HL-60 (cell line): ENCODE measurements around the gene ATP7A.
"Not testable (repeated sequence)": the region's sequence is repeated elsewhere in the genome, so short reads cannot be mapped to it uniquely, and the experiment has no call there.

Experiments used
- DNase-seq, 2 experiments: peaks; one replicate each; pipeline ENCODE4 v3.0.0-alpha.2; 2010 to 2020; ENCODE audit warnings: low read depth in 1 of 2, low spot score in 1 of 2
- H3K27ac ChIP-seq: fragments of 250-450 bp; sonication (Bioruptor Pico); replicated peaks from 2 replicates; pipeline ENCODE4 v1.5.1; 2020; ENCODE audit warnings: mild to moderate bottlenecking, moderate library complexity
- H3K27me3 ChIP-seq: fragments of 250-450 bp; sonication (Bioruptor Pico); 2 replicates; pipeline ENCODE4 v1.5.1; 2021; ENCODE audit warnings: mild to moderate bottlenecking, moderate library complexity; ENCODE audit not compliant: insufficient read depth, poor library complexity, severe bottlenecking
- H3K4me3 ChIP-seq: replicated peaks from 2 replicates; pipeline ENCODE4 v1.5.1; 2011; ENCODE audit warnings: mild to moderate bottlenecking, control low read depth, low read length; ENCODE audit not compliant: insufficient read depth
- GABPA ChIP-seq: IDR thresholded peaks from 2 replicates; pipeline ENCODE4 v1.6.1; 2012; ENCODE audit warnings: low read depth
- POLR2AphosphoS5 ChIP-seq: IDR thresholded peaks from 2 replicates; pipeline ENCODE4 v1.6.1; 2012; ENCODE audit warnings: low read depth
- REST ChIP-seq: IDR thresholded peaks from 2 replicates; pipeline ENCODE4 v1.6.1; 2012; ENCODE audit warnings: low read depth; ENCODE audit not compliant: insufficient replicate concordance
- SPI1 ChIP-seq: IDR thresholded peaks from 2 replicates; pipeline ENCODE4 v1.6.1; 2012; ENCODE audit warnings: low read depth, mild to moderate bottlenecking, borderline replicate concordance
- TF ChIP-seq, protein P1 (sequence below): IDR thresholded peaks from one replicate; pipeline ENCODE4 v1.5.1; 2011; ENCODE audit warnings: low read length, control low read depth, inconsistent platforms; ENCODE audit not compliant: insufficient read depth

Gene ATP7A

DNA sequence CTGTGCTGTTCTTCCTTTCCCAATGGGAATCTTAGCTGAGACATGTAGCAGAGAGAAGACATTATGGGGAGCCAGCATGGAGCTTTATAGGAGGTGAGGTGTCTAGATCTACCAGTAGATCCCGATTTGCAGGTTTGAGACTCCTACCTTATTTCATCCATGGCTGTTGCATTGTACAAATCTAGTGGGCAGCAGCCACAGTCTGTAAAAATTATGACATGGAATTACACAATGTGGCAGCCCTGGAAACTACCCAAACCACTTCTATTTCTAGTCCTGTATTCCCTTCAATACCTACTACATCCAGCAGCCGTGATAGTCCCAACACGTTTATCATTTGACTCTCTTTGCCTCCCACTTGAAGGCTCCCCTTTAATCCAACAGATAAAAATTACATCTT, 8.1 kb downstream of the ATP7A start:
- Histone ChIP-seq H3K4me3 (no peak overlapping the region), H3K27me3 (no peaks in the 10 kb centered on the region), H3K27ac (no peak overlapping the region)
- TF ChIP-seq, protein P1, sequence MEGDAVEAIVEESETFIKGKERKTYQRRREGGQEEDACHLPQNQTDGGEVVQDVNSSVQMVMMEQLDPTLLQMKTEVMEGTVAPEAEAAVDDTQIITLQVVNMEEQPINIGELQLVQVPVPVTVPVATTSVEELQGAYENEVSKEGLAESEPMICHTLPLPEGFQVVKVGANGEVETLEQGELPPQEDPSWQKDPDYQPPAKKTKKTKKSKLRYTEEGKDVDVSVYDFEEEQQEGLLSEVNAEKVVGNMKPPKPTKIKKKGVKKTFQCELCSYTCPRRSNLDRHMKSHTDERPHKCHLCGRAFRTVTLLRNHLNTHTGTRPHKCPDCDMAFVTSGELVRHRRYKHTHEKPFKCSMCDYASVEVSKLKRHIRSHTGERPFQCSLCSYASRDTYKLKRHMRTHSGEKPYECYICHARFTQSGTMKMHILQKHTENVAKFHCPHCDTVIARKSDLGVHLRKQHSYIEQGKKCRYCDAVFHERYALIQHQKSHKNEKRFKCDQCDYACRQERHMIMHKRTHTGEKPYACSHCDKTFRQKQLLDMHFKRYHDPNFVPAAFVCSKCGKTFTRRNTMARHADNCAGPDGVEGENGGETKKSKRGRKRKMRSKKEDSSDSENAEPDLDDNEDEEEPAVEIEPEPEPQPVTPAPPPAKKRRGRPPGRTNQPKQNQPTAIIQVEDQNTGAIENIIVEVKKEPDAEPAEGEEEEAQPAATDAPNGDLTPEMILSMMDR = no peak
- TF ChIP-seq GABPA = no peak
- no peak for TF ChIP-seq POLR2AphosphoS5
- TF ChIP-seq REST = no peak
- TF ChIP-seq SPI1 = no peak
- peak in 1 of 2 experiments; percentile 47 for DNase-seq

GRCh38 chrX:77919370-77919769, 8.9 kb downstream of the ATP7A start:
- not testable (repeated sequence) for DNase-seq, H3K27ac ChIP-seq, H3K4me3 ChIP-seq, H3K27me3 ChIP-seq
- peak; percentile 13; the same call in 1 of the 2 replicates for TF ChIP-seq SPI1

- TF ChIP-seq, protein P1 = no peak
- TF ChIP-seq GABPA = no peak
- no peak overlapping the region for H3K27ac ChIP-seq
Observed at GRCh38 chrX:77922787-77923186, 12.3 kb downstream of the ATP7A start.

DNA sequence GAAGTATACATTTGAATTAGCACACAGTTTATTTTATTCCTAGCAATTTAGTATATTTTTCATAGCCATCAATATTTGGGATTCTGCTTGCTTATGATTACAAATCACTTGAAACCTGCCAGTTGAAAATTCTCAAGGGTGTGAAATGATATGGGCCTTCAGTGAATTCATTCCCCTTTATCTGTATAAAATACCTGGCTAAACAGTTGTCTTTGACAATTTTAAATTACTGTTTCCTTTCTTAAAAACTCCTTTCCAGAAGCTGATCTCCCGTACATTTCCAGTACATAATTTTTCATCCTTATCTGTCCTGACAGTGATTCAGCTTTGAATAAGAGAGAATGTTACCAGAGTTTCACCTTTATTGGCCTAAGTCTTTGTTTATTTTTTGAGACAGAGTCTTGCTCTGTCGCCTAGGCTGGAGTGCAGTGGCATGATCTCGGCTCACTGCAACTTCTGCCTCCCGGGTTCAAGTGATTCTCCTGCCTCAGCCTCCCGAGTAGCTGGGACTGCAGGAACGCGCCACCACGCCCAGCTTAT, 13.9 kb downstream of the ATP7A start:
- H3K4me3 ChIP-seq = no peak overlapping the region
- no peak overlapping the region for H3K27ac ChIP-seq
- TF ChIP-seq GABPA = no peak
- no peaks in the 10 kb centered on the region for H3K27me3 ChIP-seq
- DNase-seq = no peak

More at GRCh38 chrX:77922787-77923186, 12.3 kb downstream of the ATP7A start:
- Histone ChIP-seq H3K4me3 (no peak overlapping the region), H3K27me3 (no peaks in the 10 kb centered on the region)
- DNase-seq = no peak

GRCh38 chrX:77925764-77926163, 15.3 kb downstream of the ATP7A start:
- no peak overlapping the region for H3K27ac ChIP-seq
- DNase-seq = no peak
- no peaks in the 10 kb centered on the region for H3K27me3 ChIP-seq
- TF ChIP-seq GABPA = no peak
- no peak overlapping the region for H3K4me3 ChIP-seq

GRCh38 chrX:77930581-77930980, 20.1 kb downstream of the ATP7A start:
- Histone ChIP-seq H3K27ac (no peak overlapping the region), H3K27me3 (no peaks in the 10 kb centered on the region), H3K4me3 (no peak overlapping the region)
- TF ChIP-seq GABPA = no peak
- TF ChIP-seq SPI1 = peak; percentile 32; the same call in 1 of the 2 replicates
- no peak for DNase-seq

DNA sequence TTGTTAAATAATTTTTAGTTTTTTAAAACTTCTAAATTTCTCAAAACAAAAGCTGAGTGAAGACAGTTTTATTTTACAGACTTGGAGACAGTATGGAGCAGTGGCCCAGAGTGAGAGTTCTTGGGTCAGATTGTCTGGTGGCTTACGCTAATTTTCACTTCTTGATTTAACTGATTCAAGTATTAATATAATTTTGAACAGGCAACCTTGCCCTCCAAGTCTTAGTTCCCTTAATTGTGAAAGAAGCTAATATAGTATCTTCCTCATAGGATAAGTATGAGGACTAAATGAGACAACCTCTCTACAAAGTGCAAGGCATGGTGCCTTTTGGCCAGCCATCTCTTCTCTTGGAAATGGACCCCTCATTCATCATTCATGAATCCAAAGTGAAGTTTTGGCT, 25.4 kb downstream of the ATP7A start:
- TF ChIP-seq, protein P1 = no peak
- TF ChIP-seq SPI1 (no peak), POLR2AphosphoS5 (no peak), REST (no peak), GABPA (no peak)
- H3K27ac ChIP-seq = no peak overlapping the region
- no peak overlapping the region for H3K4me3 ChIP-seq
- DNase-seq = no peak
- no peaks in the 10 kb centered on the region for H3K27me3 ChIP-seq
